GM21576 (cell line): ENCODE measurements around the gene RP9.

Experiments
- ATAC-seq: cut with Tn5 transposase; IDR thresholded peaks from one replicate; pipeline ENCODE4 v1.9.1; 2021; ENCODE audit warnings: mild to moderate bottlenecking, moderate library complexity; ENCODE audit not compliant: unreplicated experiment

The RP9 gene

GRCh38 chr7:33066771-33067170, 42.4 kb downstream of the RP9 start:
- no peak for ATAC-seq

GRCh38 chr7:33065981-33066380, 43.2 kb downstream of the RP9 start:
- no peak for ATAC-seq

GRCh38 chr7:33062782-33063443, 46.3 kb downstream of the RP9 start:
- peak; percentile 96 for ATAC-seq

GRCh38 chr7:33062023-33062781, 47.0 kb downstream of the RP9 start, which contains the start of gene NT5C3A:
Gene NT5C3A, minus strand, starts transcription at chr7:33062776. Its CDS starts 71 bp downstream, at chr7:33062705.
- peak; percentile 5 for ATAC-seq

- no peak for ATAC-seq
Measured at GRCh38 chr7:33061282-33061937, 47.8 kb downstream of the RP9 start.

- ATAC-seq, result no peak
Measured at GRCh38 chr7:33059635-33060034, 49.6 kb downstream of the RP9 start.

- ATAC-seq, result no peak
Measured at GRCh38 chr7:33055158-33055557, 54.0 kb downstream of the RP9 start.

GRCh38 chr7:33054261-33054964, 54.8 kb downstream of the RP9 start:
- no peak for ATAC-seq

- no peak for ATAC-seq
Measured at GRCh38 chr7:33053721-33054120, 55.5 kb downstream of the RP9 start.

GRCh38 chr7:33050535-33051318, 58.5 kb downstream of the RP9 start:
- ATAC-seq, result peak; percentile 61

GRCh38 chr7:33048704-33049103, 60.5 kb downstream of the RP9 start:
- ATAC-seq, result no peak

GRCh38 chr7:33048257-33048656, 60.9 kb downstream of the RP9 start:
- no peak for ATAC-seq

- ATAC-seq, result peak; percentile 39
Measured at GRCh38 chr7:33044986-33045385, 64.2 kb downstream of the RP9 start.
